GM19438 (cell line): ENCODE data around the gene COPG2.
"Not testable (repeated sequence)": the region's sequence is repeated elsewhere in the genome, so short reads cannot be mapped to it uniquely, and the experiment has no call there.

Source experiments
- ATAC-seq: cut with Tn5 transposase; IDR thresholded peaks from one replicate; pipeline ENCODE4 v1.9.1; 2021; ENCODE audit warnings: low read depth; ENCODE audit not compliant: unreplicated experiment

COPG2 gene, protein sequence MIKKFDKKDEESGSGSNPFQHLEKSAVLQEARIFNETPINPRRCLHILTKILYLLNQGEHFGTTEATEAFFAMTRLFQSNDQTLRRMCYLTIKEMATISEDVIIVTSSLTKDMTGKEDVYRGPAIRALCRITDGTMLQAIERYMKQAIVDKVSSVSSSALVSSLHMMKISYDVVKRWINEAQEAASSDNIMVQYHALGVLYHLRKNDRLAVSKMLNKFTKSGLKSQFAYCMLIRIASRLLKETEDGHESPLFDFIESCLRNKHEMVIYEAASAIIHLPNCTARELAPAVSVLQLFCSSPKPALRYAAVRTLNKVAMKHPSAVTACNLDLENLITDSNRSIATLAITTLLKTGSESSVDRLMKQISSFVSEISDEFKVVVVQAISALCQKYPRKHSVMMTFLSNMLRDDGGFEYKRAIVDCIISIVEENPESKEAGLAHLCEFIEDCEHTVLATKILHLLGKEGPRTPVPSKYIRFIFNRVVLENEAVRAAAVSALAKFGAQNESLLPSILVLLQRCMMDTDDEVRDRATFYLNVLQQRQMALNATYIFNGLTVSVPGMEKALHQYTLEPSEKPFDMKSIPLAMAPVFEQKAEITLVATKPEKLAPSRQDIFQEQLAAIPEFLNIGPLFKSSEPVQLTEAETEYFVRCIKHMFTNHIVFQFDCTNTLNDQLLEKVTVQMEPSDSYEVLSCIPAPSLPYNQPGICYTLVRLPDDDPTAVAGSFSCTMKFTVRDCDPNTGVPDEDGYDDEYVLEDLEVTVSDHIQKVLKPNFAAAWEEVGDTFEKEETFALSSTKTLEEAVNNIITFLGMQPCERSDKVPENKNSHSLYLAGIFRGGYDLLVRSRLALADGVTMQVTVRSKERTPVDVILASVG

DNA sequence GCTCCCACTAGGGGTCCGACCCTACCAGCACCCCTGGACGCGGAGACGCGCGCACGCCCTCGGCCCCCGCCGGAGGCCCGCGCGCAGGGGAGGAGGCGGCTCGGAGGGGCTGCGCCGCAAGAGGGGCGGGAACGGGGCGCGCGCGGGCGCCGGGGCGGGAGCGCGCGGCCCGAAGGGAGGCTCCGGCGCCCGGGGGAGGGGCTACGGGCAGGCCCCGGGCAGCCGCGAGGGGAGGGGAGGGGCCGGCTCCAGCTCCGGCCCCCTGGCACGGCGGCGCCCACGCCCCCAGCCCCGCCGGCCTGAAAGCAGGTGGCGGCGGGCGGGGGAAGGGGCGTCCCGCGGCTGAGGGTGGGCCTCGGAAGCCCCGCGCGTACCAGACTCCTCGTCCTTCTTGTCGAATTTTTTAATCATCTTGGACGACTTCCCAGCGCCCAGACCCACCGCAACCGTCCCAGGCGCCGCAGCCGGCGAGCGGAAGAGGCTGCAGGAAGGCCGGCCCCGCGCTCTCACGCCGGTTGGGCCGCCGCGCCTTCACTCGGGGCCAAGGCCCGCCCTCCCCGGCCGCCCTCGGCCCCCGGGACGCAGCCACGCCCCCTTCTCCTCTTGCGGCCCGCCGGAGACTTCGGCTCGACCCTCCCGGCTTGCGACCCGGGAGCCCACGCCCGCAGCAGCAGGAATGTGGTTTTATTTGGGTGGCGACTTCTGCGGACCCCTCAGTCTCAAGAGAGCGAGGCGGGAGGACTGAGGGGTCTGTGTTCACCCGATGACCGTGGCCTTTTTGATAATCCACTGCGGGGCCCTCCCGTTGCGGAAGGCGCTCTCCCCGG, at the start of gene COPG2:
Gene COPG2 (minus strand): TSS at position 491 of the 827 bp plus-strand sequence. CDS start 80 bp downstream, at position 411.
- peak; percentile 97 for ATAC-seq

DNA sequence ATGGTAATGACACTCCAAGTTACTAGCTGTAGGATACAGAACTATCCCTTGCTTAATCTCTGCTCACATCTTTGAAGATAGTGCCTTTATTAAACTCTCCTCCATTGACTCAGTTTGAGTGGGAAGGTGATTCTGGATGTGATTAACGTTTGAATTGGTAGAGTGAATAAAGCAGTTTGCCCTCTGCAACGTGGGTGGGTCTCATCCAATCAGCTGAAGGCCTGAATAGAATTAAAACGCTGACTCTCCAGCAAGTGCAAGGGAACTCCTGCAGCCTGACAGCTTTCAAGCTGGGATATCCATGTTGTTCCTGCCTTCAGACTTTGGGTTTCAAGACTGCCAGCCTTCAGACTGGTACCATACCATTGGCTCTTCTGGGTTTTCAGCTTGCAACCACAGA, 43.9 kb upstream of the COPG2 start:
- ATAC-seq: no peak

DNA sequence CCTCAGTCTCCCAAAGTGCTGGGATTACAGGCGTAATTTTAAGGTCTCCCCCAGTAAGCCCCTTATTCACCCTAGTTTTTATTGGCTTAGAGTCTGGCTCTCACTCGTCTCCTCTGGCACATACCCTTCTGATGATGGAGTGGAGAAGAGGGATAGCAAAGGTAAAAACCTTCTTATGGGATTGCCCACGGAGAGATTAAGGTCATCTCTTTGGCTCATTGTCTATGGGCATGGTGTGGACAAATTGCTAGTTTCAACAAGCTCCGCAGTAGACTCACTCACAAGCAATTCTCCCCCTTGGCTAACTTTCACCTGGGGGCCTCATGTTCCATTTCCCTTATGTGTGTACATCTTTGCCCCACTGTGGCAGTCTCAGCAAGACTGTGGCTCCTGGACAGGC, 40.2 kb upstream of the COPG2 start:
- no peak for ATAC-seq

DNA sequence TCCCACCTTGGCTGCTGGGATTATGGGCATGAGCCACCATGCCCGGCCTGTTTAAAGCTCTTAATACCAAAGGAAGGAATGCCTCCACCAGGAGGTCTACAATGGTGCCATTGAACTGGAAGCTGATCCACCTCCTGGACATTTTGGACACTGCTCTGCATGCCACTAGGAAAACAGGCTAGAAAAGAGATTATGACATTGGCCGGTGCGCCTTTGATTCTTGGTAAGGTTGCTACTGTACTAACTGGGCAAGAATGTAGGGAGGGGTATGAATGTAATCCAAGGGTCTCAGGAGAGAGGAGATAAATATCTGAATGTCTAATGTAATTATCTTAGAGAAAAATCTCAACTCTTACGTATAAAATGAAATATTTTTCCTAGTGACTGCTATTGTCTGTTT, 39.5 kb upstream of the COPG2 start:
- no peak for ATAC-seq

DNA sequence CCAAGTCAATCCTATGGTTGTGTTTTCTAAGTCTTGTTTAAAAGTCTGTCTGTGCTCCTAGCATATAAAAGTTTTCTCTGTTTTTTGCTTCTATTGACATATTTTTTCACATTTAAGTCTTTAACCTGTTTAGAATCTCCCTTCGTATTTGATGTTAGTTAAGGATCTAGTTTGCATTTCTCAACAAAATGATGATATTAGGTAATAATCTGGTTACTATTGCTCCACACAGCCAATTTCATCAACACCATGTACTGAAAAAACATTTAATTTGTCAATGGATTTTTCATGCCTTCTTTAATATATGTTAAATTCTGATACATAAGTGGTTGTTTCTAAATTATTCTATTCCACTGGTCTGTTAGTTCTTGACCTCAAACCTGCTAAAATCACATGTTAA, 35.3 kb upstream of the COPG2 start:
- ATAC-seq: no peak

DNA sequence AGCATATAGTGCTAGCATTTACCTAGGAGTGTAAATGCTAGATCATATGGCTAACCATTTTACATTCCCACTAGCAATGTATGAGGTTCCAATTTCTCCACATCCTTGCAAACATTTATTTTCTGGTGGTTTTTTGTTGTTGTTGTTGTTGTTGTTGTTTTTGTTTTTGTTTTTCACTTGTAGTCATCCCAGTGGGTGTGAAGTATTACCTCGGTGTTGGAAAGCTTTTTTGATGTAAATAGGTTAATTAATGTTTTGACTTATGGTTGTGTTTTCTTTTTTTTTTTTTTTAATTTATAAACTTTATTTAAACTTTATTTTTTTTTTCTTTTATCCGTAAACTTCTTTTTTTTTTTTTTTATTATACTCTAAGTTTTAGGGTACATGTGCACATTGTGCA, 33.1 kb upstream of the COPG2 start:
- no peak for ATAC-seq

DNA sequence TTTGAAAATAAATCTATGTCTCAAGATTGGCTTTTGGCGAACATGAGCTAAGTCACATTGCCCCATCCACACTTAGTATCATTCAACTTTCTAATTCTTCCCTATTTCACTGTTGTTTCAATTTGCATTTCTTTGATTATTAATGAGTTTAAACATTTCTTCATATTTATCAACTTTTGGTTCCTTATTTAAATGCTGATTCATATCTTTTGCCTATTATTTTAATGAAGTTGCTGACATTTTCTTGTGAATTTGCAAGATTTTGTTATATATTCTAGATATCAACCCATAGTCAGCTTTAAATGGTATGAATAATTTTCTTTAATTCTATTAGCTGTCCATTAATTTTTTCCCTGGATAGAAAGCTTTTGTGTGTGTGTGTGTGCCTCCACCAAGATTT, 32.2 kb upstream of the COPG2 start:
- ATAC-seq: no peak

DNA sequence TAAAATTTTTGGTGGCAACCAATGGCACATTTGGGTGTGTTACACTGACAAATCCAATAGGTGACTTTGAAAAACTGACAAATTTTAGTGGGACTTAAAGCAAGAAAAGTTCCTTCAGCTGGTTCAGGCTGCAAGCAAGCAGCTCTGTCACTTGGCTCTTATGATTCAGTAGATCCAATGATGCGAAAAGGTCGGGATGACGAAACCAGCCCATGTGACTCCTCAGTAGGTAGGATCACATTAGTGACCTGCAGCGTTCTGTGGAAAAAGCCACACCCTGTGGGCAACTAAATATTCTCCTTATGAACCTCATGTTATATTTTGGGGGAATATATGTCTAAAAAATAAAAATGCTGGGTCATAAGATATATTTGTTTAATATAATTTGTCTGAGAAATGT, 31.1 kb upstream of the COPG2 start:
- ATAC-seq: no peak

DNA sequence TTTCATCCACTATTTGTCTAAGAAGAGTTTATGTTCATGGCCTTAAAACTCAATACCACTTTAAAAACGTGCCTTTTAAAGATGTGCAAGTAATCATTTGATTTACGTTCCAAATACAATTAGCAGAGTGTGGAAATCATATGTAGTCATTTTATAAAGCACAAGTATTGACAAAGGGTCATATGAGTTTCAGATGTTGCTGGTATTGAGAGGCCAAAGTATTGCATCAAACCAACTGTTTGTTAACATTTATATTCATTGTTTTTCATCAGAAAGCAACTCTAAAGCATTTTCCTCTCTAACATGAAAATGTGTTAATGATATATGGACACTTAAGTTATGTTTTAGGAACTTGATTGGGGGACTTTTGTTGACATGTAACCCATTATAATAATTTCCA, 29.3 kb upstream of the COPG2 start:
- ATAC-seq: no peak

DNA sequence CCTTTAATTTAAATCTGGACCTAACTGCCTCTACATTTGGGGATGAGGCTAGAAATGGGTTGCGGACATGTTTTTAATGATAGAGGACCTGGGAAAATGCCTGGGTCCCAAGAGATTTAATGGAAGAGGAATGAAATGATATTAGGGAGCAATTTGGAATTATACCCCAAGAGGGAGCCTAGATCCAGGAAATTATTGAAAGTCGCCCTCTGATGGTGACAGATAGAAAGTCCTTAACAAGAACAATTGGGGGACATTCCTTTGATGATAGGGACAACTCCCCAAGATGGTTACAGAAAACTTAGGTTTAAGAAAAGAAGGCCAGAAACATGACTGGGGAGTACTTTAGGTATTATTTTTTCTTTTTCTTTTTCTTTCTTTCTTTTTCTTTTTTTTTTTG, 27.3 kb upstream of the COPG2 start:
- no peak for ATAC-seq

DNA sequence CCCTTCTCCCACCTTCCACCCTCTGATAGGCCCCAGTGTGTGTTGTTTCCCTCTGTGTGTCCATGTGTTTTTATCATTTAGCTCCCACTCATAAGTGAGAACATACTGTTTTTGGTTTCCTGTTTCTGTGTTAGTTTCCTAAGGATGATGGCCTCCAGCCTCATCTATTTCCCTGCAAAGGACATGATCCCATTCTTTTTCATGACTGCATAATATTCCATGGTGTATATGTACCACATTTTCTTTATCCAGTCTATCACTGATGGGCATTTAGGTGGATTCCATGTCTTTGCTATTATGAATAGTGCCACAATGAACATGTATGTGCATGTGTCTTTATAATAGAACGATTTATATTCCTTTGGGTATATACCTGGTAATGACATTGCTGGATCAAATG, 23.8 kb upstream of the COPG2 start:
- not testable (repeated sequence) for ATAC-seq

DNA sequence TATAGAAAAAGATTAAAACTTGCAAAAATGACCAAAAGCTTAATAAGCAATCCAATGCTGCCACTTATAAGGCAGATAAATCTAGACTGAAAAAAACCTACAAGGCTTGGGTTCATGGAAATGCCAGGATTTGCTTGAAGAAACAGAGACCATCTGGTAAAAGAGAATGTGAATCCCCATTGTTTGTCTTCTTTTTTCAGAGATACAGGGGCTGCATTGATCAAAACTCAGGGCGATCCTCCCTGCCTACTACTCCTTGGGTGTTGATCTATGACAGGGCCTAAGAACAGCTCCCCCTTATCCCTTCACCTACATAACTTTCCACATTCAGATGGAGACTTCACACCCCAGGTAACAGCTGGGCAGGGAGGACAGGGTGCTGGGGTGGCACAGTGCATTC, 21.1 kb upstream of the COPG2 start:
- no peak for ATAC-seq

DNA sequence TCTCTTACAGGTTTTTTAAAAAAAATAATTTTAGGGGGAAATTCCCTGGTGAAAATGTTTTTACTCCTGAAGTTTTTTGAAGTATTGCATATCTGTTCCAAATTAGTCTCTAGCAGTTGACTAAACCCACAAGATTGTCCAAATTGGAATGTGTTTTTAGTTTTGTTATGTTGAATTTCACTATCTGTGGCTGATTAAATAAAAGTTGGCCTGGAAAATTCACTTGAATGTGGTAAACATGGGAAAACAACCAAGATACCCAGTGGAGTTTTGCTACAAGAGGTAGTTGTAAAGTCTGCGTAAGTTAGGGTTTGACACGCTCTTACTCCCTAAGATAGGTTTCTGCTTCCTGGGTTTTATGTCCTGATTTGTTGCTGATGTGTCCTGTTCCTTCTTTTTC, 14.5 kb upstream of the COPG2 start:
- ATAC-seq: no peak

DNA sequence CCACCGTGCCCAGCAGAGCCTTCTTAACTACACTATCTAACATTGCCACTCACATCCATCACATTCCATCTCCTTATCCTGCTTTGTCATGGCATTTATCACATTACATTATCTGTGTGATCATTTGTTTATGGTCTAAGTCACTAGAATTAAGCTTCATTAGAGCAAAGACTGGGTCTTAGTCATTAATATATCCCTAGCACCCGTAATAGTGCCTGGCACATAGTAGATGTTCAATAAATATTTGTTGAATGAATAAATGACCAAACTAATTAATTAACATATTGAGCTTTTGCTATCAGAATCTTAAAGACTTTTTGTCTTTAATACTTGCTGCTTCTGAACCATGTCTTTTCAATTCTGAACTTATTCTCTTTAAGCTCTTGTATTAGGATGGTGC, 5.9 kb upstream of the COPG2 start:
- ATAC-seq: no peak

DNA sequence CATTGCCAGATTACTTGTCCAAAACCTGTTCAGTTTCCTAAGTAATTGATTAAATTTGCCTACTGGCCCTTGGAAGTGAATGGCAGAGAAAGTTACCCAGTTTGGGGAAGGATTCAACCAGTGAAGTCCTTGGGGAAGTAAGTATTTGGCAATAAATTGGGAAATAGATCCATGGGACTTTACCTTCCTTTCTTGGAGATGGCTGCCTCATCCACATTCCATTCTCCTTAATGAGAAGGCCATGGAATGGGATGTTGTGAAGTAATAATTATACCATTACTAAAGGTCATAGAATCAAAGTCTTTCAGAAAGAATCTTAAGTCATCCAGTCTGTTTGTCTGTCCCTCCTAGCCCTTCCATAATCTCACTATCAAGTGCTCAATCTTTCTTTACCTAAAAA, 4.5 kb upstream of the COPG2 start:
- no peak for ATAC-seq

DNA sequence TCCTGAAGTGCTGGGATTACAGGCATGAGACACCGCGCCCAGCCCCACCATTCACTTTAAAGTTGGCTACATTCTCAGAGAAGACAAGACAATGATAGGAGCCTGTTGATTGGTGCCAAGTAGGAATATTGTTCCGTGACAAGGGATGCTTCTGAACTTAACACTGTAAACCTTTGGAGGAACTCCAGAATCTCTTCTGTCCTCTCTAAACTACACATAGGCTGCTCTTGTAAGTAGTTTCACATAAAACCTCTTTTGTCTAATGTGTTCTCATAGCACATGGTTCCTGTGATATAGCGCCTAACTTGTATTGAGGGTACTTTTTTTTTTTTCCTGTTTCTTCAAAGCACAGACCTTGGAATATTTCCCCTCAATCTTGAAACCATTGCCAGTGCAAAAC, 3.6 kb upstream of the COPG2 start:
- no peak for ATAC-seq

DNA sequence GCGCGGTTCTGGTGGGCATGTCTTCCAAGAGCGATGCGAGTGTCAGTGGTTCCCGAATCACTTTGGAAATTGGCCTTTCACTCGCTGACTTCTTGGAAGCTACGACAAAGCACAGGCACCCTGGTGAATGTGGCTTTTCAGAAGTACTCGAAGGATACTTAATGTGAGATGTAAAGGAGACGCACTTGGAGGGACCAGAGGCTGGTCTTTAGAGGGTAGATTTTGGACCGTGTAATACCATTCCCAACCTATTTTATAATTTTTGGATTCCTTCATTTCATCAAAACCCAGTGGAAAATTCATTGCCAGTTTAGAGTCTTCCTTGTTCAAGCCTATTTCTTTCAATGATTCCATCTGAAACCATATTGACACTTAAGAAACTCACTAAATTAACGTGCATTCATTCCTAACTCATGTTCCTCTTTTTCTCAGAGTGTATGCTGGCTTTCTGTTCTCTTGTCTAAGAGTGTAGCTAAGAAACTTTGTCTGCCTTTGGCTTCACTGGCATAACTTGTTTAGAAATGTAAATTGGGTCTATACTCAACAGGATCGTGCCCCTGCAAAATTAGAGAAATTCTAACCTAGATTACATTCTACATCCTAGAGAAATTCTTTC, 645 bp upstream of the COPG2 start:
- peak; percentile 2 for ATAC-seq

DNA sequence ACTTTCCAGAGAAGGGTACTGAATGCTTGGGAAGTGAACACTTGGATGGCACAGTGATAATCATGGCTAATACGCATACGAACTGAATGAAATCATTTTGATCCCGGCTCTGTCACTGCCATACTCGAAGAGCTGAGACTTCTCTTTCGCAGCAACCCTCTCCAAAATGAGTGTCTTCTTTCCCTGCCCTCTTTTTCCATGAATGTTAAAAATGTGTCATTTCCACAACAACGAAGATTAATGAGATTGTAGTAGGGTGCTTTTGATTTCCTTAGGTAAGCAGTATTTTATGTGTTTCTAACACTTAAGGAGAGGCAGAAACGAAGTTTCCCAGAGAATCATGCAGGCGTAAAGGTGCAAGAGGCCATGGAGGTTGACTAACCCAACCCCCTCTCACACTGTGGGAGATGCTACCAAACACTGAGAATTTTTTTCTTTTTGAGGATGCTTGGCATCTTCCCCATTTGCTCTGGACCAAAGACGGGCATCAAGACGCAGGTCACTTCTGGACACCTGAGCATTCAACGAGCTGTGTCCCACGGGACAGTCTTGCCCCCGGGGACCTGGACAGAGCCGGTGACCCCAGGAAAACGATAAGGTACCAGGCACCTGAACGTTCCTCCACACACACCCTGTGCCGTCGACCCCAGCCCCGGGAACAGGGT, 823 bp downstream of the COPG2 start:
- peak; percentile 11 for ATAC-seq

DNA sequence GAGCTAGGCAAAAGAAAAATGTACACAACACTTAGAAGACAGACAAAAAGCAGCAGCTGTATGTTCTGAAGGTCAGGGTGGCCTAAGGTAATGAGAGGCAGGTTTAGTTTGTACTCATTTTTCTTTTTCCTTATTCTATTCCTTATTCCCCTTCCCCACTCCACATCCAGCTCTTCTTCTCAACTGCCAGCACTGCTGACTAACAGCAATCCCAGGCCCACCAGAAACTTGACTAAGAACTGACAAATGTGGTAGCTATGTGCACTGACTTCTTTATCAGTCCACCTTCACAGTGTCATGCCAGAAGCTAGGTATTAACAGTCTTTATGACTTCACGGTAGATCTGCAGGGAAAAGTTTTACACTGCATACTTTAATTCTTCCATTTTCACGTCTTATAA, 6.1 kb downstream of the COPG2 start:
- no peak for ATAC-seq

DNA sequence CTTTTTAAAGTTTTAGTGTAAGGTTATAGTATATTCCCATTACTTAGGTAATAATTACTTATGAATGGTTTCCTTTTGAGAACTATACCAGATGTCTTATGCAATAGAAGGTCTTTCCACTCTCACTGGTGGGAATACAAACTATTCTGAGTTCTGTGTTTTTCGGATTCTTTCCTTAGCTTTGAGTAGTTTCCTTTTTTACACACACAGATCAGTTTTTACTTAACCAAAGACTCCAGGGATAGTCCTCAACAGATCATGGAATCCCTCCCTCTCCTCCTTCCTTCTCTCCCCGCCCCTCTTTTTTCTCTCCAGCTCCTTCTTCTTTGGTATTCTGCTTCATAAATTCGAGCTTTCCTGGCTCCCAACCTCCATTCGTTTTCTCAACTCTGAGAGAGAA, 13.3 kb downstream of the COPG2 start:
- ATAC-seq: no peak
